ENCODE measurements around the gene SEMA3C. TPM values are rescaled to one million over a fixed set of nuclear protein-coding genes. Genes with fewer than 3 reads are reported as not detected.

Gene SEMA3C
- total and polyA plus RNA-seq, 8 donors = 58.0 to 118 (median 95.0) TPM

DNA sequence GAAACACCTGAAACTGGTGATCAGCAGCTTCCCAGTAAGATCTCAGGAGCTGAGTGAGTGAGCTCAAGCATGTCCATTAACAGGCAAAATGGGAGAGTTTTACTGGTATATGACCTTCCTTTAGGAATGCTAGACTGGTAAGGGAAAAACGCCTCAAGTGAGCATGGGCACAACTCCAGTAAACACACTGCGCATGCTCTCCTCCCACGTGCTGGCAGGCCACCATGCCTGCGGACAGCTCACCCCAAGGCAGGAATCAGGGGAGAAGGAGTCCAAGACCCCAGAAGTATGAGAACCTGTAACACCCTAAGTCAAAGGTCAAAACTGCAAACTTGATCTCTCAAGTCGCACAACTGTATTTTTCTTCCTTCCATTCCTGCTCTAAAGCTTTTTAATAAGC, 152.1 kb downstream of the SEMA3C start:
- TF ChIP-seq, protein P1, sequence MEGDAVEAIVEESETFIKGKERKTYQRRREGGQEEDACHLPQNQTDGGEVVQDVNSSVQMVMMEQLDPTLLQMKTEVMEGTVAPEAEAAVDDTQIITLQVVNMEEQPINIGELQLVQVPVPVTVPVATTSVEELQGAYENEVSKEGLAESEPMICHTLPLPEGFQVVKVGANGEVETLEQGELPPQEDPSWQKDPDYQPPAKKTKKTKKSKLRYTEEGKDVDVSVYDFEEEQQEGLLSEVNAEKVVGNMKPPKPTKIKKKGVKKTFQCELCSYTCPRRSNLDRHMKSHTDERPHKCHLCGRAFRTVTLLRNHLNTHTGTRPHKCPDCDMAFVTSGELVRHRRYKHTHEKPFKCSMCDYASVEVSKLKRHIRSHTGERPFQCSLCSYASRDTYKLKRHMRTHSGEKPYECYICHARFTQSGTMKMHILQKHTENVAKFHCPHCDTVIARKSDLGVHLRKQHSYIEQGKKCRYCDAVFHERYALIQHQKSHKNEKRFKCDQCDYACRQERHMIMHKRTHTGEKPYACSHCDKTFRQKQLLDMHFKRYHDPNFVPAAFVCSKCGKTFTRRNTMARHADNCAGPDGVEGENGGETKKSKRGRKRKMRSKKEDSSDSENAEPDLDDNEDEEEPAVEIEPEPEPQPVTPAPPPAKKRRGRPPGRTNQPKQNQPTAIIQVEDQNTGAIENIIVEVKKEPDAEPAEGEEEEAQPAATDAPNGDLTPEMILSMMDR (IDR thresholded peaks at IDR 0.05) = no peak
- ATAC-seq (no peak), DNase-seq (no peak)
- no peak overlapping the region for H3K4me3 ChIP-seq
- no peak overlapping the region for H3K27ac ChIP-seq
- intact Hi-C loops (cut with DNase I) = no loop called here
- no peaks in the 10 kb centered on the region for H3K36me3 ChIP-seq
- peaks cover 3 to 7% of the 10 kb centered on the region in 2 donors for H3K4me1 ChIP-seq
- H3K9me3 ChIP-seq = no peaks in the 10 kb centered on the region
- H3K27me3 ChIP-seq = no peaks in the 10 kb centered on the region

DNA sequence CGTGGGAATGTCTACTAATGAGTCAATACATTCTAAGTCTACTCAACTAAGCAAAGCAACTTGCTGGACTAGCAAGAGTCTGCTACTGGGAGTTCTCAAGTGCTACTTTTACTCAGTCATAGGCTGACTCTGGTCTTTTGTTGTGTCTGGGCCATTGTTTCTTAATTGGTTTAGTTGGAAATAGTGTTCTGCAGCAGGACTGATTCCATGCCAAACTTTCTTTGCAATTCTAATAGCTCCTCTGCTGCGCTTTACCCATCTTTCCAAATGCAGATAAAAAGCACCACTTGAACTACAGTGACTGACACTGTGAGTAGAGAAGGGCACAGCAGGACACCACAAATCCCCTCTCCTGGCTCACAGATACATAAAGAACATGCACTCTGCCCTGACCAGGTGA, 154.7 kb downstream of the SEMA3C start:
- H3K9me3 ChIP-seq = no peaks in the 10 kb centered on the region
- no peak overlapping the region for H3K27ac ChIP-seq
- no peaks in the 10 kb centered on the region for H3K36me3 ChIP-seq
- no peaks in the 10 kb centered on the region for H3K27me3 ChIP-seq
- no peak overlapping the region for H3K4me3 ChIP-seq
- no peak for ATAC-seq
- H3K4me1 ChIP-seq = no peaks in the 10 kb centered on the region
- DNase-seq = no peak
- TF ChIP-seq, protein P1 (IDR thresholded peaks at IDR 0.05) = no peak
- intact Hi-C loops (cut with DNase I) = no loop called here

DNA sequence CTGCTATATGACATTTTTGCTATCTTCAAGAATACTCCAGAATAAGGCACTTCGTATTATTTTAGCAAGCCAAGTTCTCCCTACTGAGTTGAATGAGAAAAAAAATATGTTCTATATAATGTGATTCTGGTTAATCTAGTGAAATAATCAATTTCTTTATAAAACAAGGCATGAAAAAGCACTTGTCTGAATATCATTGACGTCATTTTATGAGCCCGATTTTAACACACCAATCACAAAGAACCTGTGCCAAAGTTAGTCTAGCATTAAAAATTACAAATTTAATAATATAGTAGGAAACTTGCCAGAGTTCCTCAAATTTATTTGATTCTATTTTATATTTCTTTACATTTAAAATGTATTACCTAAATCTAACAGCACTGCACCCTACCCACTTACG, 155.1 kb downstream of the SEMA3C start:
- ATAC-seq = no peak
- intact Hi-C loops (cut with DNase I) = no loop called here
- TF ChIP-seq, protein P1 (IDR thresholded peaks at IDR 0.05) = no peak
- no peaks in the 10 kb centered on the region for H3K4me1 ChIP-seq
- DNase-seq = no peak
- no peak overlapping the region for H3K4me3 ChIP-seq
- H3K27ac ChIP-seq = no peak overlapping the region
- no peaks in the 10 kb centered on the region for H3K36me3 ChIP-seq
- H3K27me3 ChIP-seq = no peaks in the 10 kb centered on the region
- H3K9me3 ChIP-seq = no peaks in the 10 kb centered on the region

DNA sequence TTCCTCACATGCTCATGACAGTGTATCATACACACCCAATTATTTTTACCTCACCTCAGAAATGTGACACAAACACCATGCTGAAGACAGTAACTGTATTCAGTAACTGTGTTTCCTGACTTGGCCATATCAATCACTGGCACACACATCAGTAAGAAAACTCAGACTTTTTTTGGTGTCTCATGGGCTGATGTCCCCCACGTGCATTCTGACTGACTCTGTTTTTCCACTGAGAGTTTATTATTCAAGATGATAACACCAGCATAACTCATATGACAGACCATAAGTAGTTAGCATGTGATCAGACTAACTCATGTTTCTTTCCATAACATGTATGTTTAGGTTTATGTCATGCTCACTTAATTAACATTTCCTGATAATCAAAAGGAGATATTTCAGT, 155.6 kb downstream of the SEMA3C start:
- no peak overlapping the region for H3K4me3 ChIP-seq
- DNase-seq (peak in 2 of 4 donors; percentile 57 to 67), ATAC-seq (no peak)
- H3K4me1 ChIP-seq = no peaks in the 10 kb centered on the region
- no peak overlapping the region for H3K27ac ChIP-seq
- H3K27me3 ChIP-seq = no peaks in the 10 kb centered on the region
- intact Hi-C loops (cut with DNase I) = no loop called here
- TF ChIP-seq, protein P1 (IDR thresholded peaks at IDR 0.05) = no peak
- H3K9me3 ChIP-seq = no peaks in the 10 kb centered on the region
- H3K36me3 ChIP-seq = peaks cover 0 to 2% of the 10 kb centered on the region in 2 donors

DNA sequence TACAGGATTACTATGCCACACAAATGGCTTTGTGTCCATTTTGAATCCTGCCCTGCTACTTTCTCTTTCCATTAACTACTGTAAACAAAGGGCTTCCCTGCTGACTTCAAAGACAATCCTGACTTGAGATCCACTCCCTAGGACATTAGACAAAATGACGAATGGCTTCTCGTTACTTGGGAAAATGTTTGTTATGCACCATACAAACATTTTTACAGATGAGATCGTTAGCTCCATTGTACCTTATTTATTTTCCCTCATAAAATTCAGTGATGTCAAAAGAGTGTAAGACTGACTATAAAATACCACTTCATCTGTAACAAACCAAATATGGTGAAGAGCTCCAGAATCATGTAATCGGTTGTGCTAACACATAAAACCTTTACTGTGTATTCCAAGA, 158.6 kb downstream of the SEMA3C start:
- ATAC-seq = no peak
- Histone ChIP-seq H3K27me3 (no peaks in the 10 kb centered on the region), H3K27ac (no peak overlapping the region), H3K36me3 (peaks cover 0 to 5% of the 10 kb centered on the region in 2 donors), H3K4me3 (no peak overlapping the region), H3K9me3 (no peaks in the 10 kb centered on the region), H3K4me1 (no peaks in the 10 kb centered on the region)
- intact Hi-C loops (cut with DNase I) = no loop called here
- TF ChIP-seq, protein P1 (IDR thresholded peaks at IDR 0.05) = no peak
- no peak for DNase-seq

Data from left lung (tissue), 10 donors.